Stimulated activated naive CD8-positive, alpha-beta T cell treated with anti-CD3 and anti-CD28 coated beads, Interleukin-15, Interleukin-2, amounts not matched to agents 100 ng/mL and 50 ng/mL, for 24 hours (primary cell): ENCODE data around the gene L2HGDH.
A peak's percentile ranks its signal among the peaks of the same experiment; 100 is the strongest.

Experiments used
- H3K27ac Mint-ChIP-seq: one replicate; pipeline ENCODE4 v1.8.0; 2021; ENCODE audit warnings: mild to moderate bottlenecking, mixed read lengths
- H3K27me3 Mint-ChIP-seq: one replicate; pipeline ENCODE4 v1.8.0; 2021; ENCODE audit warnings: mixed read lengths
- H3K36me3 Mint-ChIP-seq: one replicate; pipeline ENCODE4 v1.8.0; 2021; ENCODE audit warnings: low read depth, mixed read lengths
- H3K4me1 Mint-ChIP-seq: one replicate; pipeline ENCODE4 v1.8.0; 2021; ENCODE audit warnings: low read depth, mixed read lengths
- H3K4me3 Mint-ChIP-seq: one replicate; pipeline ENCODE4 v1.8.0; 2021; ENCODE audit warnings: mild to moderate bottlenecking, mixed read lengths
- H3K9me3 Mint-ChIP-seq: one replicate; pipeline ENCODE4 v1.8.0; 2021; ENCODE audit warnings: mixed read lengths

The L2HGDH gene

DNA sequence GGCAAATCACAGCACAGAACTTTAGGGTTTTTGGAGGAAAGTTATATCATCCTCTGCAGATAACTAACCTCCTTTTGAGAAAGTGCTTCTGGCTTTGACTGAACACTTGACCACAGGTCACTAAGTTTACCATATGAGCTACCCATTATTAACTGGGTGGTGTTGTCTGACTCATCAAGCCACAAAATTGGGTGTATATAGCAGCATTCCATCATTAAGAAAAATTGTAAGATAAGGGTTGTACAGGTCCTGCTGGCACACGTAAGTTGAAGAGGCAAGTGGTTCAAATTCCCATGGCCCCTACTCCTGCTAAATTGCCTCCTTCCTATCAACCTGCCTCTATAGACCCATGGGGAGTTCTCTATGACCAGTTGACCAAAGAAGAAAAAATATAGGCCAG lies 39.5 kb downstream of the L2HGDH start:
- Mint-ChIP-seq H3K4me1 (no peaks in the 10 kb centered on the region), H3K4me3 (no peak overlapping the region), H3K27me3 (no peaks in the 10 kb centered on the region), H3K27ac (no peak overlapping the region), H3K9me3 (no peaks in the 10 kb centered on the region), H3K36me3 (peaks cover 31% of the 10 kb centered on the region)

DNA sequence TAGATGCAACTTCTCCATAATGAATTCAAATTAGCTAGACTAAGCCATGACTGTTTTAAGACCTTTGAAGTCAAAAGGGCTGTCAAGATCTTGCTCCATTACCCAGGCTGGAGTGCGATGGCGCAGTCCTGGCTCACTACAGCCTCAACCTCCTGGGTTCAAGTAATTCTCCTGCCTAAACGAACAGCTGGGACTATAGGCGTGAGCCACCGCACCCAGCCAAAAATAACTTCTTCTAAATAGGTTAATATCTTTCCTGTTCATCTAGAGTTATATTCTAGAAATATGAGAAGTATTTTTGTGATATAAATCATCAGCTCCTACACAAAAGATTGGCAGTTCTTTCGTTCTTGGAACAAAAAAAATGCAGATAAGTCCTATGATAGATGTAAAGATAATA lies 41.1 kb downstream of the L2HGDH start:
- H3K36me3 Mint-ChIP-seq = peaks cover 17% of the 10 kb centered on the region
- H3K9me3 Mint-ChIP-seq = no peaks in the 10 kb centered on the region
- no peaks in the 10 kb centered on the region for H3K4me1 Mint-ChIP-seq
- no peak overlapping the region for H3K27ac Mint-ChIP-seq
- no peak overlapping the region for H3K4me3 Mint-ChIP-seq
- H3K27me3 Mint-ChIP-seq = no peaks in the 10 kb centered on the region

DNA sequence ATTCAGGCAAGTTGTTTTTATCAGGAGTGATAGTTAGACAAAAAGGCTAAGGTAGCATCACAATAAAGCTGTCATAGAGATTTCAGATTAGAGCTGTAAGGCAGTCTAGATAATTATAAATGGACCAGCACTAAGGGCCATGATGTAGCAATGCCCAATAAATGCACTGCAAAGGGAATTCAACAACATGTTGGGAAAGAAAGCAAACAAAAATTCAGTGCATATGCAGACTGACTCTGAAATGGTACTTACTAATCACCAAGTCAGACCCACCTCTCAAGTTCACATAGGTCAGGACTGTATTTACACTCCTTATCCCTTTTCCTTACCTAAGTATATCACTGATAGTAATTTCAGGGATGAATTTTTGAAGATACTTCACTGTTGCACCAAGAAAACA lies 47.0 kb downstream of the L2HGDH start:
- no peaks in the 10 kb centered on the region for H3K27me3 Mint-ChIP-seq
- no peaks in the 10 kb centered on the region for H3K9me3 Mint-ChIP-seq
- peaks cover 16% of the 10 kb centered on the region for H3K36me3 Mint-ChIP-seq
- no peaks in the 10 kb centered on the region for H3K4me1 Mint-ChIP-seq
- no peak overlapping the region for H3K4me3 Mint-ChIP-seq
- no peak overlapping the region for H3K27ac Mint-ChIP-seq

DNA sequence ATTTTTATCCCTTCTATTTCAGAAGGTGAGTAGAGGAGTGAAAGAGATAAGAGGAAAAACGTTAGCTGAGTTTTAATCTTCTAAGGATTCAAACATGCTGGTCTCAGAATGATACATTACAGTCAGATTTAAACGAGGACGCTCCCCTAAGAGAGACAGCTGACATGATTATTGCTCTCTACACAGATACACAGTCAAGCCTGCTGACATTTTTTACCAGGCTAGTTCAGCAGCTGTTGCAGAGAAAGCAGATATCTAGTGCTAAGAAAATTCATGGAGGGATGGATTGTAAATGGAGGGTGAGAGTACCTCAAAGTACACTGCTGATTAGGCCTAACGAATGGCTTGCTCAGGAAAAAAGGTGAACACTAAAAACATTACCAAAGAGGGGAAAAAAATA lies 48.7 kb downstream of the L2HGDH start:
- H3K36me3 Mint-ChIP-seq = peaks cover 15% of the 10 kb centered on the region
- H3K27ac Mint-ChIP-seq = no peak overlapping the region
- H3K4me1 Mint-ChIP-seq = no peaks in the 10 kb centered on the region
- H3K4me3 Mint-ChIP-seq = no peak overlapping the region
- H3K27me3 Mint-ChIP-seq = no peaks in the 10 kb centered on the region
- H3K9me3 Mint-ChIP-seq = no peaks in the 10 kb centered on the region

DNA sequence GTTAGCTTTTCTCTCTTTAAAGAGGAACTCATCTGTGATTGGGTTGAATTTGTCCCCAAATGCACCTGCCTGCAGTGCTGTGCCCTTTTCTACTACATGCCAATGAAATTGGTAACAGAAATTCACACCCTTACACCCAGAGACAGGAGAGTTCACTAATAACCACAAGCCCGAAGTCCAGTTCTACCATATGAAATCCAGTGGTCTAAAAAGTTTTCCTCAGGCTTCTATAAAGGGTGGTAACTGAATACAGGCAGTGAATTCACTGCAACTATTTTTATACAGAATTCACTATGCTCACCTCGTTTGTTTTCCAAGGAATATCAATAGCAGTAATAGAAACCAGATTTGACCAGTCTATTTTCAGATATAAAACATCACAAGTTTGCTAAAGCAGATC lies 49.2 kb downstream of the L2HGDH start:
- Mint-ChIP-seq H3K4me3 (no peak overlapping the region), H3K4me1 (no peaks in the 10 kb centered on the region), H3K36me3 (peaks cover 16% of the 10 kb centered on the region), H3K9me3 (no peaks in the 10 kb centered on the region), H3K27ac (no peak overlapping the region), H3K27me3 (no peaks in the 10 kb centered on the region)

DNA sequence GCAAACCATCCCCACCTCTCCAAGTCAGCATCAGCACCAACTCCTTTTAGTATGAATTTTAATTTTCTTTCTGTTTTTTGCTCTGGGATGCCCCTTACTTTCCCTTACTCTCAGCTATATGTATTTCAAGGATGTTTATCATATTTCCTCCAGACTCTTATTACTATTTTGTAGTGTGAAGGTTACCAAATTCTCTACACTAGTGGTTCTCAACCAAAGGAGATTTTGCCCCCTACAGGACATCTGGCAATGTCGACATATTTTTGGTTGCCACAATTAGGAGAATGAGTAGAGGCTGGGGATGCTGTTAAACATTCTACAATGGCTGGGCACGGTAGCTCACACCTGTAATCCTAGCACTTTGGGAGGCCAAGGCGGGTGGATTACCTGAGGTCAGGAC lies 51.5 kb downstream of the L2HGDH start:
- Mint-ChIP-seq H3K9me3 (no peaks in the 10 kb centered on the region), H3K27me3 (no peaks in the 10 kb centered on the region), H3K4me1 (no peaks in the 10 kb centered on the region), H3K27ac (peak overlapping the region; percentile 18), H3K4me3 (no peak overlapping the region), H3K36me3 (peaks cover 16% of the 10 kb centered on the region)

DNA sequence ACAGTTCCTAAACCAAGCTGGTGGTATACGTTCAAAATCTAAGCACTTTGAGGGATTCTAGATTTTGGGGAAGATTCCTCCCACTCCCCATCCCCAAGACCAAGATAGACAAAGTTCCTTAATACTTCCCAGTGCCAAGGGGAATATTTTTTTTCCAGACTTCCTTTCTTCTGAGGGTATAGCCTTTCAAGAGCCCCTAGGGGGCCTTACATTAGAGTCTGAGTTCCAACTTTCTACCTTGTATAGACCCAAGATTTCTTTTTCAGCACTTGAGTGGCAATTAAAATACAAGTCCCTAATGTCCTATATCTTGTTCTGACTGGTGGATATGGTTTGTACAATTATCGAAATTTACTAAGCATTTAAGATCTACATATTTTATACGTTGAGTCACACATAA lies 52.0 kb downstream of the L2HGDH start:
- Mint-ChIP-seq H3K36me3 (peaks cover 13% of the 10 kb centered on the region), H3K9me3 (no peaks in the 10 kb centered on the region), H3K4me3 (no peak overlapping the region), H3K4me1 (no peaks in the 10 kb centered on the region), H3K27me3 (no peaks in the 10 kb centered on the region), H3K27ac (no peak overlapping the region)

DNA sequence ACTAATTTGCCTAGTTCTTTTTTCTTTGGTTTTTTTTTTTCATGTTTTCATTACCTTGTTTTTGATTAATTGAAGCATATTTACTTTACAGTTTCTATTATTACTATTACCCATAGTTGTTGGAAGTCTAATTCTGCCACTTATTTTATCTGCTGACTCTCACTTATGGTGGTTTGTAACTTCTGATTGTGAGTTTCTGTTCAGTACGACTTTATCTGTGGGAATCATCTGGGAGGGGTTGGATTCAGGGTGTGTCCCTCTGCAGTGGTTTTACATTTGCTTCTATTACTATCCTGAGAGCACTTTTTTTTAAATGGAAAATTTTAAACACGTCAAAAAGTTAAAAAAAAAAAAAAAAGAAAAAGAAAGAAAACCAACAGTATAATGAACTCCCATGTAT lies 54.3 kb downstream of the L2HGDH start:
- H3K4me1 Mint-ChIP-seq = no peaks in the 10 kb centered on the region
- H3K27ac Mint-ChIP-seq = no peak overlapping the region
- H3K27me3 Mint-ChIP-seq = no peaks in the 10 kb centered on the region
- peaks cover 24% of the 10 kb centered on the region for H3K36me3 Mint-ChIP-seq
- no peak overlapping the region for H3K4me3 Mint-ChIP-seq
- H3K9me3 Mint-ChIP-seq = no peaks in the 10 kb centered on the region

DNA sequence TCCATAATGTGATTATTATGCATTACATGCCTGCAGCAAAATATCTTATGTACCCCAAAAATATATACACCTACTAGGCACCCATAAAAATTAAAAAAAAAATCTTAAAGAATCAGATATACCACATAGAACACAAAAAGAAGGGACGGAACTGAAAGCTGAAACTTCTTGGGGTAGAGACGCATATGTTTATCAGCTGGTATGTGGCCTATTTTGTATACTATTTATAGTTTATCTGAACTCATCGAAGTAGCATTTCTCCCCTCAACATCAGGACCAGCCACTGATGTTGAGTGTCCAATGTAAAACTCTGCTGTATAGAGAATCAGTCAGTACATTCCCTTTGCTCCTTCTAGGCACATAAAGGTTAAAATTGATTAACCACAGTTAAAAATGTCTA lies 57.8 kb downstream of the L2HGDH start:
- no peak overlapping the region for H3K27ac Mint-ChIP-seq
- no peaks in the 10 kb centered on the region for H3K4me1 Mint-ChIP-seq
- peaks cover 22% of the 10 kb centered on the region for H3K36me3 Mint-ChIP-seq
- H3K4me3 Mint-ChIP-seq = no peak overlapping the region
- H3K9me3 Mint-ChIP-seq = no peaks in the 10 kb centered on the region
- H3K27me3 Mint-ChIP-seq = no peaks in the 10 kb centered on the region

DNA sequence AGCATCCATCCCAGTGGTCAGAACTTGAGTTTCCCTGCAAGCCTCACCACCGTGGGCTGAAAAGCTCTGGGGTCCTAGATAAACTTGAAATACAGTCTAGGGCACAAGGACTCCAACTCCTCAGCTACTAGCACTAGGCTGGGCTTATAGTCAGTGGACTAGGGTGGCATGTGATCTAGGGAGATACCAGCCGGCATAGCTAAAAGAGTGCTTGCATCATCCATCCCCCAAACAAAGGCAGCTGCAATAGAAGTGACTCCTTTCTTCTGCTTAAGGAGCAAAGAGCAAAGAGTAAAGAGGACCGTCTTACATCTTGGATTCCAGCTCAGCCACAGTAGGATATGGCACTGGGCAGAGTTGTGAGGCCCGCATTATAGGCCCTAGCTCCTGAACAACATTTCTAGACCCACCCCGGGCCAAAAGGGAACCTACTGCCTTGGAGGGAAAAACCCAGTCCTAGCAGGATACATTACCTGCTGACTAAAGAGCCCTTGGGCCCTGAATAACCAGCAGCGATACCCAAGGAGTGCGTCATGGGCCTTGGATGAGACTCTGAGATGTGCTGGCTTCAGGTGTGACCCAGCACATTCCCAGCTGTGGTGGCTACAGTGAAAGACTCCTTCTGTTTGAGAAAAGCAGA lies 62.8 kb downstream of the L2HGDH start:
- H3K4me1 Mint-ChIP-seq = no peaks in the 10 kb centered on the region
- no peak overlapping the region for H3K27ac Mint-ChIP-seq
- no peaks in the 10 kb centered on the region for H3K27me3 Mint-ChIP-seq
- no peaks in the 10 kb centered on the region for H3K9me3 Mint-ChIP-seq
- peaks cover 32% of the 10 kb centered on the region for H3K36me3 Mint-ChIP-seq
- no peak overlapping the region for H3K4me3 Mint-ChIP-seq

DNA sequence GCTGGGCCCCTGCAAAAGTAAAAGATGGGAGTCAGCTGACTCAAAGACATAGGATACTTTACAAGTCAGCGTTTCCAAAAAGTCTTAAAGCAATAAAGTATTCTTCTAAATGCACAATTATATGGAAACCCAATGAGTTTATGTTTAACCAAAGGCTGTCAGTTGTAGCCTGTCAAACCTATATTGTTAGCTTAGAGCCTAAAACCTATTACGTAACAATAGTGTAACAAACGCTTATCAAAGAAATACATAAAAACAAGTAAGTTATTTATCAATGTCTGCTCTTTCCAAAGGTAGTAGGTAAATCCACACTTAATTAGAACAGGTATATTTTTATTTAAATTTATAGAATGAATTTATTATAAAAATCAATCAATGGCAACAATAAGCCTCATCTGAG lies 64.8 kb downstream of the L2HGDH start:
- Mint-ChIP-seq H3K36me3 (peaks cover 15% of the 10 kb centered on the region), H3K9me3 (no peaks in the 10 kb centered on the region)

DNA sequence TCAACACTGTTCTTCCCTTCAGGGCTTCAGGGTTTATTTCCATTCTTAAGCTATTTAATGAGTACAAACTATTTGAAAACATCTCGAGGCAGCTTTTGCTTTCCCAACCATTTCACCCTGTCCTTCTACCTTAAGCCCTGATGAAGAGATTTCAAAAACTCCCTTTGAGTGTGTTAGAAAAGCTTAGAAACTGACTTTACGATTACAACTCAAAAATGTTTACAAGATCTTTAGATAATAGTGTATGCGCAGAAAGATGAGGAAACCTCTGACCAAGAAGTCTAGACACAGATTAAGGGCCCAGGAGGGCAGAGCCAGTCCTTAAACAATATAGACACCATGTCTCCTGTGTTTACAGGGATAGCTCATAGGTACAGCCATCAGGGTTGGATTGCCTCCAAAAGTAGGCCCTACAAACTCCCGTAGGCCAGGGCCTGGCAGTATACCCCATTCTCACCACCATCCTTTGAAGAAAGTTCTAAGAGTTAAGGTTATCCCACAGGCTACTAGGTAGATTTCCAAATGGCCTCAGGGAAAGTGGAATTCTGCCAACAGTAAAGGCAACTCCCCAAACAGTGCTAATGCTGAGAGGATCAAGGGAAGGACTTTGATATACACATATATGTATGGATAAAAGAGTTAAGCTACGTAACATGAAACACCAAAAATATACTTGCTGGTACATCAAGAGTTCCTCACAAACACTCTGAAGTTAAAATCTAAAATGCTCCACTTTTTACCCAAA lies 69.3 kb downstream of the L2HGDH start:
- peaks cover 14% of the 10 kb centered on the region for H3K36me3 Mint-ChIP-seq
- no peak overlapping the region for H3K4me3 Mint-ChIP-seq
- H3K27ac Mint-ChIP-seq = no peak overlapping the region
- no peaks in the 10 kb centered on the region for H3K27me3 Mint-ChIP-seq
- no peaks in the 10 kb centered on the region for H3K4me1 Mint-ChIP-seq
- H3K9me3 Mint-ChIP-seq = no peaks in the 10 kb centered on the region

More for the DNA sequence above, 64.8 kb downstream of the L2HGDH start:
- no peak overlapping the region for H3K4me3 Mint-ChIP-seq
- no peaks in the 10 kb centered on the region for H3K4me1 Mint-ChIP-seq
- no peak overlapping the region for H3K27ac Mint-ChIP-seq
- H3K27me3 Mint-ChIP-seq = no peaks in the 10 kb centered on the region

DNA sequence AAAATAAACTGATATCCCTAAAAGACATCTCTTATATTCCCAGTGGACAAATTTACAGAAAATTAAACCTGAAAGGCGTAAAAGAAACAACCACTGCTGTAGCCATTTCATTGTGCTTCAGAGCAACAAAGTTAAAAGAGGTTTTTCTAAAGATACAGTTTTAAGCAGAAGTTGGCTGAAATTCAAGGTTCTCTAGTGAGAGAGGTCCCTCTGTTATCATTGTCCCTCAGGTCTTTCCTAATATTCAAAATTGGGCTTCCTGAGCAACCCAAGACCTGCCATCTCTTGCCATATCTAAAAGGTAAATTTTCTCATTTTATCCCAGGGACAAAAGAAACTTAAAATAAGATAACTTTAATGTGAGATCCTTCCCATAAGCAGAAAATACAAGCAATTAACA lies 69.9 kb downstream of the L2HGDH start:
- Mint-ChIP-seq H3K27ac (no peak overlapping the region), H3K4me1 (no peaks in the 10 kb centered on the region), H3K9me3 (no peaks in the 10 kb centered on the region), H3K27me3 (no peaks in the 10 kb centered on the region), H3K4me3 (no peak overlapping the region), H3K36me3 (peaks cover 19% of the 10 kb centered on the region)

DNA sequence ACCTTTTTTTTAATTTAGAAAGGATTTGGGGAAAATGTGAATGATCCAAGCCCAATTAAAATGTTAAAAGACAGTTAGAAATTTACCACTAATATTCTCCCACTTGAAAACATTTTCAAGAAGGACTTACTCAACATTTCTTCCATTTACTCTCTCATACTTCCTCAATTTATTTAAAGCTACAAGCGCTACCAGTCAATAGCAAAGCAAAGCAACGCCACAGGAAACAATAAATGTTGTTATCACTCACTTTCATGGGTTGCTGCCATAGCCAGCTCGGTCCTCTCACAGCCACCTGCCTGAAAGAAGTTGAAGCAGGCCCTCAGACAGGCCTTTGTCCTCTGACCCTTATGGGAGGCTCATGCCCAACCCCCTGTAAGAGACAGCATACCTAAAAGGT lies 74.6 kb downstream of the L2HGDH start:
- Mint-ChIP-seq H3K27ac (no peak overlapping the region), H3K4me3 (no peak overlapping the region), H3K27me3 (no peaks in the 10 kb centered on the region), H3K36me3 (peaks cover 11% of the 10 kb centered on the region), H3K4me1 (peaks cover 17% of the 10 kb centered on the region), H3K9me3 (peaks cover 13% of the 10 kb centered on the region)

DNA sequence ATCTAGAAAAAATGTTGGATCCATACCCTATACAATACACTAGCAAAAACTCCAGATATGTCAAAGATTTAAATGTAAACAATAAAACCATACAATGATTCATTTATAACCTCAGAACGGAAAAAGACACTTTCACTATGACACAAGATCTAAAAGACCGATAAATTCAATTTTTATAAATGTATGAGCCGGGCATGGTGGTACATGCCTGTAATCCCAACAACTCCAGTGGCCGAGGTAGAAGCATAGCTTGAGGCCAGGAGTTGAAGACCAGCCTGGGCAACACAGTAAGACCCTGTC lies 78.1 kb downstream of the L2HGDH start:
- Mint-ChIP-seq H3K4me1 (peaks cover 40% of the 10 kb centered on the region), H3K36me3 (peaks cover 14% of the 10 kb centered on the region), H3K27ac (peak overlapping the region; percentile 79), H3K4me3 (peak overlapping the region; percentile 52), H3K27me3 (no peaks in the 10 kb centered on the region), H3K9me3 (peaks cover 13% of the 10 kb centered on the region)
